ENCODE data around the gene DAAM2.

DNA sequence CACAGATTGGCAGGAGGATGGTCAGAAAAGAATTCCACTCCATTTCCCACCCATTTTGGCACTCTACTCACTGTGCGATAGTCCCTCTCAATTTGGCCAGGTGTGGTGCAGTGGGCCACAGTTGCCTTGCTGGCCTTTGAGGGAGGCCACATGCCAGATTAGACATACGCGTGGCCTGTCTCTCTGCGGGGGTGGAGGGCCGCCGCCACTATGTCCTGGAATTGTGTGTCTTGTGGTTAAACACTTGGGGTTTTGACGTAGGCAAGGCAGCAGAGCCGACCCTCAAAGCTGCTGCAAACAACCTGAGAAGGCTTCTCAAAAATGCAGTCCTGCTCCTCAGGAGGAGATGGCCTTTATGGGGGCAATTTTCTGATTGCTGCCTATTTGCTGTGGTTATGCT lies 4.9 kb upstream of the DAAM2 start:
- no peak for TF ChIP-seq POLR2A (IDR thresholded peaks at IDR 0.05)
- TF ChIP-seq, protein P1, sequence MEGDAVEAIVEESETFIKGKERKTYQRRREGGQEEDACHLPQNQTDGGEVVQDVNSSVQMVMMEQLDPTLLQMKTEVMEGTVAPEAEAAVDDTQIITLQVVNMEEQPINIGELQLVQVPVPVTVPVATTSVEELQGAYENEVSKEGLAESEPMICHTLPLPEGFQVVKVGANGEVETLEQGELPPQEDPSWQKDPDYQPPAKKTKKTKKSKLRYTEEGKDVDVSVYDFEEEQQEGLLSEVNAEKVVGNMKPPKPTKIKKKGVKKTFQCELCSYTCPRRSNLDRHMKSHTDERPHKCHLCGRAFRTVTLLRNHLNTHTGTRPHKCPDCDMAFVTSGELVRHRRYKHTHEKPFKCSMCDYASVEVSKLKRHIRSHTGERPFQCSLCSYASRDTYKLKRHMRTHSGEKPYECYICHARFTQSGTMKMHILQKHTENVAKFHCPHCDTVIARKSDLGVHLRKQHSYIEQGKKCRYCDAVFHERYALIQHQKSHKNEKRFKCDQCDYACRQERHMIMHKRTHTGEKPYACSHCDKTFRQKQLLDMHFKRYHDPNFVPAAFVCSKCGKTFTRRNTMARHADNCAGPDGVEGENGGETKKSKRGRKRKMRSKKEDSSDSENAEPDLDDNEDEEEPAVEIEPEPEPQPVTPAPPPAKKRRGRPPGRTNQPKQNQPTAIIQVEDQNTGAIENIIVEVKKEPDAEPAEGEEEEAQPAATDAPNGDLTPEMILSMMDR (IDR thresholded peaks at IDR 0.05): no peak
- no peak for TF ChIP-seq POLR2AphosphoS5 (IDR thresholded peaks at IDR 0.05)
- TF ChIP-seq EP300 (IDR thresholded peaks at IDR 0.05; ENCODE audit: low read depth): no peak
